K562 (cell line): ENCODE results near the gene CLEC3A.

ENCODE experiments used
- CHD1 ChIP-seq: fragments of 200-600 bp; sonication (generic); IDR thresholded peaks from one replicate; pipeline ENCODE4 v1.6.1; 2012; ENCODE audit warnings: mild to moderate bottlenecking, moderate library complexity, low read length, inconsistent platforms
- CTCF ChIP-seq, 3 experiments: IDR thresholded peaks in 2 of 3; conservative IDR thresholded peaks in 1 of 3; 2 replicates each; pipeline ENCODE4 v1.5.1; 2011 to 2012; ENCODE audit warnings: low read length in 3 of 3, mild to moderate bottlenecking in 3 of 3, control low read depth in 2 of 3, improper control_type of control experiment in 1 of 3, inconsistent platforms in 1 of 3, low read depth in 1 of 3, mixed read lengths in 1 of 3, moderate library complexity in 1 of 3; ENCODE audit not compliant: insufficient read depth in 2 of 3
- EP300 ChIP-seq: IDR thresholded peaks from 2 replicates; pipeline ENCODE4 v1.6.1; 2012; ENCODE audit warnings: low read length, improper control_type of control experiment
- ESRRB ChIP-seq: fragments of 250-450 bp; sonication (Bioruptor Pico); IDR thresholded peaks from 2 replicates; pipeline ENCODE4 v1.5.0; 2020; ENCODE audit warnings: mild to moderate bottlenecking, moderate library complexity, borderline replicate concordance
- HNRNPLL ChIP-seq: fragments of 200-400 bp; formaldehyde crosslinking; IDR thresholded peaks from 2 replicates; pipeline ENCODE4 v1.6.1; 2017; ENCODE audit warnings: low read length, low read depth, mild to moderate bottlenecking; ENCODE audit not compliant: poor library complexity, severe bottlenecking
- SIN3A ChIP-seq, 2 experiments: fragments of 150-350 bp in 1 of 2; IDR thresholded peaks; 2 replicates each; pipeline ENCODE4 v1.6.1; 2011 to 2016; ENCODE audit warnings: borderline replicate concordance in 2 of 2, low read depth in 2 of 2, low read length in 2 of 2, mild to moderate bottlenecking in 2 of 2, moderate library complexity in 2 of 2; ENCODE audit not compliant: control insufficient read depth in 1 of 2
- STAT6 ChIP-seq: sonication (generic); formaldehyde crosslinking; IDR thresholded peaks from 2 replicates; pipeline ENCODE4 v1.8.1; 2023; ENCODE audit warnings: mild to moderate bottlenecking, missing genetic modification reagents
- U2AF1 ChIP-seq: fragments of 200-400 bp; formaldehyde crosslinking; optimal IDR thresholded peaks from 2 replicates; pipeline ENCODE3; 2017; ENCODE audit warnings: mild to moderate bottlenecking, low read depth, low read length, moderate library complexity
- ZBTB1 ChIP-seq: sonication (generic); formaldehyde crosslinking; IDR thresholded peaks from 2 replicates; pipeline ENCODE4 v1.8.1; 2023; ENCODE audit warnings: missing genetic modification reagents, low read depth, mild to moderate bottlenecking, borderline replicate concordance
- ZFPM2 ChIP-seq: fragments of 250-450 bp; sonication (Bioruptor Pico); IDR thresholded peaks from 2 replicates; pipeline ENCODE4 v1.5.1; 2022; ENCODE audit warnings: mild to moderate bottlenecking
- ZHX1 ChIP-seq: fragments of 150-350 bp; conservative IDR thresholded peaks from 2 replicates; pipeline ENCODE4 v1.6.1; 2014; ENCODE audit warnings: low read length
- ZNF24 ChIP-seq: fragments of 450-650 bp; IDR thresholded peaks from 2 replicates; pipeline ENCODE4 v1.6.1; 2016
- ZNF407 ChIP-seq: fragments of 450-650 bp; IDR thresholded peaks from 2 replicates; pipeline ENCODE4 v1.6.1; 2016; ENCODE audit warnings: low read depth

GRCh38 chr16:78081341-78081740 lies 59.0 kb downstream of the CLEC3A start:
- TF ChIP-seq ZBTB1 (CRISPR knock-in tag) (no peak), ZFPM2 (CRISPR knock-in tag) (no peak), STAT6 (CRISPR knock-in tag) (no peak), ESRRB (CRISPR knock-in tag) (no peak), ZNF407 (no peak), HNRNPLL (no peak), CHD1 (no peak), U2AF1 (no peak), SIN3A (IDR thresholded peaks at IDR 0.05; ENCODE audit: borderline replicate concordance in 2 of 2, control insufficient read depth in 1 of 2, low read depth in 2 of 2, low read length in 2 of 2) (no peak), EP300 (no peak), ZHX1 (no peak), CTCF (IDR thresholded peaks at IDR 0.05 in 2 of 3, conservative IDR thresholded peaks at IDR 0.05 in 1 of 3; ENCODE audit: insufficient read depth in 2 of 3, low read depth in 1 of 3, low read length in 3 of 3) (no peak), ZNF24 (no peak)
